Stimulated activated CD8-positive, alpha-beta memory T cell treated with anti-CD3 and anti-CD28 coated beads, Interleukin-2, amount 100 ng/mL, for 48 hours (primary cell): ENCODE data around the gene CLDN18.

Experiments used
- DNase-seq, 2 donors: peaks; one replicate each; pipeline ENCODE4 v3.0.0-alpha.2; 2020; ENCODE audit warnings: low read depth in 2 of 2

CLDN18 gene

GRCh38 chr3:138009476-138010272 lies at the start of gene CLDN18:
Gene CLDN18 (plus strand): TSS chr3:138010165. CDS start chr3:138010226, 61 bp downstream.
- no peak for DNase-seq

GRCh38 chr3:137962251-137962650 lies 47.7 kb upstream of the CLDN18 start:
- no peak for DNase-seq

GRCh38 chr3:137963463-137963862 lies 46.5 kb upstream of the CLDN18 start:
- DNase-seq: no peak

GRCh38 chr3:137970914-137971831 lies 38.8 kb upstream of the CLDN18 start:
- peak; percentile 37 to 57 for DNase-seq

GRCh38 chr3:137972396-137972795 lies 37.6 kb upstream of the CLDN18 start:
- no peak for DNase-seq

GRCh38 chr3:137978328-137978727 lies 31.6 kb upstream of the CLDN18 start:
- DNase-seq: no peak

GRCh38 chr3:137987723-137988122 lies 22.2 kb upstream of the CLDN18 start:
- no peak for DNase-seq

GRCh38 chr3:137988152-137988551 lies 21.8 kb upstream of the CLDN18 start:
- DNase-seq: no peak

GRCh38 chr3:137988982-137989381 lies 21.0 kb upstream of the CLDN18 start:
- no peak for DNase-seq

- no peak for DNase-seq
Observed at GRCh38 chr3:137990427-137990826, 19.5 kb upstream of the CLDN18 start.

- DNase-seq: no peak
Observed at GRCh38 chr3:137992592-137992991, 17.4 kb upstream of the CLDN18 start.

GRCh38 chr3:137998121-137999042 lies 11.6 kb upstream of the CLDN18 start:
- DNase-seq: no peak

GRCh38 chr3:138003069-138003468 lies 6.9 kb upstream of the CLDN18 start:
- DNase-seq: no peak

GRCh38 chr3:138005627-138006026 lies 4.3 kb upstream of the CLDN18 start:
- DNase-seq: no peak

GRCh38 chr3:138007898-138008297 lies 2.1 kb upstream of the CLDN18 start:
- DNase-seq: no peak

- no peak for DNase-seq
Observed at GRCh38 chr3:138010273-138010590, 267 bp downstream of the CLDN18 start.

- DNase-seq: no peak
Observed at GRCh38 chr3:138011722-138012121, 1.8 kb downstream of the CLDN18 start.

- DNase-seq: no peak
Observed at GRCh38 chr3:138012526-138012925, 2.6 kb downstream of the CLDN18 start.

- no peak for DNase-seq
Observed at GRCh38 chr3:138016065-138016464, 6.1 kb downstream of the CLDN18 start.

- DNase-seq: no peak
Observed at GRCh38 chr3:138019281-138020069, 9.5 kb downstream of the CLDN18 start.

GRCh38 chr3:138023754-138024153 lies 13.8 kb downstream of the CLDN18 start:
- no peak for DNase-seq
